ENCODE measurements around the gene ARPC4.

- TF ChIP-seq GATA3 (IDR thresholded peaks at IDR 0.05; ENCODE audit: low read depth, low read length) (no peak), GATA2 (IDR thresholded peaks at IDR 0.05; ENCODE audit: low read depth, low read length) (no peak)
Measured at GRCh38 chr3:9743548-9743947, 49.3 kb upstream of the ARPC4 start.

All from SH-SY5Y (cell line).